HepG2 (cell line): ENCODE measurements around the gene ZNF800. TPM values are rescaled to one million over a fixed set of nuclear protein-coding genes. Genes with fewer than 3 reads are reported as not detected.

Source experiments
- CCDC6 ChIP-seq: sonication (generic); formaldehyde crosslinking; IDR thresholded peaks from 2 replicates; pipeline ENCODE4 v1.8.1; 2022; ENCODE audit warnings: mild to moderate bottlenecking, missing genetic modification reagents, moderate library complexity
- FOXJ3 ChIP-seq: sonication (generic); formaldehyde crosslinking; IDR thresholded peaks from 2 replicates; pipeline ENCODE4 v1.4.0; 2020; ENCODE audit warnings: missing genetic modification reagents, mild to moderate bottlenecking, borderline replicate concordance
- GATAD2A ChIP-seq: IDR thresholded peaks from 2 replicates; pipeline ENCODE4 v1.6.1; 2016
- HMGXB4 ChIP-seq, 2 experiments: sonication (generic) in 1 of 2; formaldehyde crosslinking in 1 of 2; IDR thresholded peaks; 2 replicates each; pipeline versions ENCODE4 v1.4.0 to v1.6.1; 2018 to 2020; ENCODE audit warnings: missing genetic modification reagents in 2 of 2, borderline replicate concordance in 1 of 2, low read depth in 1 of 2, mild to moderate bottlenecking in 1 of 2, missing biosample characterization in 1 of 2
- ISL2 ChIP-seq: sonication (generic); formaldehyde crosslinking; IDR thresholded peaks from 2 replicates; pipeline ENCODE4 v1.5.0; 2020; ENCODE audit warnings: missing genetic modification reagents
- NBN ChIP-seq: fragments of 450-650 bp; conservative IDR thresholded peaks from 2 replicates; pipeline ENCODE4 v1.6.1; 2017
- NPAS2 ChIP-seq: sonication (generic); formaldehyde crosslinking; IDR thresholded peaks from 2 replicates; pipeline ENCODE4 v1.8.0; 2022; ENCODE audit warnings: mild to moderate bottlenecking, missing genetic modification reagents, borderline replicate concordance
- PATZ1 ChIP-seq: sonication (generic); formaldehyde crosslinking; IDR thresholded peaks from 2 replicates; pipeline ENCODE4 v1.4.0; 2020; ENCODE audit warnings: missing genetic modification reagents
- PAWR ChIP-seq: sonication (generic); formaldehyde crosslinking; IDR thresholded peaks from 2 replicates; pipeline ENCODE4 v1.4.0; 2020; ENCODE audit warnings: missing genetic modification reagents, mild to moderate bottlenecking, borderline replicate concordance
- PCBP2 ChIP-seq: fragments of 200-400 bp; formaldehyde crosslinking; optimal IDR thresholded peaks from 2 replicates; pipeline ENCODE3; 2018; ENCODE audit warnings: low read length, low read depth; ENCODE audit not compliant: poor library complexity, severe bottlenecking
- PTBP1 ChIP-seq: fragments of 200-400 bp; formaldehyde crosslinking; IDR thresholded peaks from 2 replicates; pipeline ENCODE4 v1.6.1; 2018; ENCODE audit warnings: low read length, low read depth; ENCODE audit not compliant: poor library complexity, severe bottlenecking
- SP2 ChIP-seq: sonication (generic); formaldehyde crosslinking; IDR thresholded peaks from 2 replicates; pipeline ENCODE4 v1.5.1; 2020; ENCODE audit warnings: mild to moderate bottlenecking, missing genetic modification reagents
- SP5 ChIP-seq: IDR thresholded peaks from 2 replicates; pipeline ENCODE4 v1.6.1; 2016; ENCODE audit warnings: low read depth, borderline replicate concordance
- YEATS4 ChIP-seq: sonication (generic); formaldehyde crosslinking; IDR thresholded peaks from 2 replicates; pipeline ENCODE4 v1.4.0; 2020; ENCODE audit warnings: missing genetic modification reagents, borderline replicate concordance
- YY1 ChIP-seq: IDR thresholded peaks from 2 replicates; pipeline ENCODE4 v1.6.1; 2011; ENCODE audit warnings: low read length, low read depth, moderate library complexity, mild to moderate bottlenecking; ENCODE audit not compliant: insufficient read depth, insufficient replicate concordance
- ZFP36L1 ChIP-seq: sonication (generic); formaldehyde crosslinking; IDR thresholded peaks from 2 replicates; pipeline ENCODE4 v1.8.0; 2022; ENCODE audit warnings: mild to moderate bottlenecking, missing genetic modification reagents, moderate library complexity
- ZNF30 ChIP-seq: sonication (generic); formaldehyde crosslinking; IDR thresholded peaks from 2 replicates; pipeline ENCODE4 v1.5.0; 2020; ENCODE audit warnings: mild to moderate bottlenecking, missing genetic modification reagents
- ZNF652 ChIP-seq: IDR thresholded peaks from 2 replicates; pipeline ENCODE4 v1.6.1; 2016; ENCODE audit warnings: low read depth, borderline replicate concordance
- ZNF781 ChIP-seq: sonication (generic); formaldehyde crosslinking; IDR thresholded peaks from 2 replicates; pipeline ENCODE4 v1.5.1; 2020; ENCODE audit warnings: borderline replicate concordance, mild to moderate bottlenecking, missing genetic modification reagents; ENCODE audit errors: not compliant biosample characterization
- ZNF850 ChIP-seq: sonication (generic); formaldehyde crosslinking; conservative IDR thresholded peaks from 2 replicates; pipeline ENCODE4 v1.9.0; 2021; ENCODE audit warnings: mild to moderate bottlenecking, missing genetic modification reagents
- polyA plus RNA-seq, 8 experiments: library from polyadenylated mRNA; depleted of rRNA in 3 of 8; stranded (reverse) in 7 of 8; unstranded in 1 of 8; fragments of >200 nt; fragmentation: Illumina TruSeq in 4 of 8; extraction: Trizol in 4 of 8; gene quantifications; 2 replicates each; pipeline versions ENCODE4 v1.2.1 to v1.2.3, GENCODE V29; 2011 to 2016; ENCODE audit warnings: low read depth in 4 of 8, missing spikeins in 1 of 8, mixed read lengths in 1 of 8; ENCODE audit not compliant: insufficient read depth in 1 of 8
- total RNA-seq, 5 experiments: library from RNA; depleted of rRNA; stranded (reverse); fragments of >200 nt; fragmentation: Illumina TruSeq; extraction: Trizol; gene quantifications; 2 replicates each; pipeline ENCODE4 v1.2.3, GENCODE V29; 2016; ENCODE audit warnings: low read depth in 1 of 5
- TF ChIP-seq, protein P1 (sequence below): sonication (generic); formaldehyde crosslinking; IDR thresholded peaks from 2 replicates; pipeline ENCODE4 v1.9.0; 2021; ENCODE audit warnings: missing genetic modification reagents, borderline replicate concordance
- TF ChIP-seq, protein P2 (sequence below): sonication (generic); formaldehyde crosslinking; IDR thresholded peaks from 2 replicates; pipeline ENCODE4 v1.5.0; 2020; ENCODE audit warnings: missing genetic modification reagents

ZNF800 gene
- total and polyA plus RNA-seq, 2 of the 13 experiments (the other 11 are each of a cell fraction or from before 2014, with no cell fraction given), result 7.1 to 12.7 TPM

GRCh38 chr7:127347567-127348246, 44.8 kb downstream of the ZNF800 start (continued):
- TF ChIP-seq NPAS2 (CRISPR knock-in tag) (no peak), SP5 (CRISPR knock-in tag) (no peak), ZNF781 (no peak), ISL2 (no peak), PCBP2 (no peak), NBN (no peak), GATAD2A (CRISPR knock-in tag) (no peak), ZNF850 (CRISPR knock-in tag) (no peak), YY1 (no peak), PAWR (CRISPR knock-in tag) (no peak), YEATS4 (0 out of 2 replicates have a peak, but pooled peaks have one; percentile 42), PTBP1 (no peak), ZNF30 (CRISPR knock-in tag) (no peak), PATZ1 (CRISPR knock-in tag) (no peak), SP2 (CRISPR knock-in tag) (no peak), HMGXB4 (CRISPR knock-in tag; IDR thresholded peaks at IDR 0.05; ENCODE audit: borderline replicate concordance in 1 of 2, low read depth in 1 of 2) (peak in 1 of 2 experiments; percentile 40; a peak in 1 of 4 replicates), FOXJ3 (no peak), CCDC6 (0 out of 2 replicates have a peak, but pooled peaks have one; percentile 76), ZFP36L1 (CRISPR knock-in tag) (no peak), ZNF652 (CRISPR knock-in tag) (no peak)
- TF ChIP-seq, protein P1, sequence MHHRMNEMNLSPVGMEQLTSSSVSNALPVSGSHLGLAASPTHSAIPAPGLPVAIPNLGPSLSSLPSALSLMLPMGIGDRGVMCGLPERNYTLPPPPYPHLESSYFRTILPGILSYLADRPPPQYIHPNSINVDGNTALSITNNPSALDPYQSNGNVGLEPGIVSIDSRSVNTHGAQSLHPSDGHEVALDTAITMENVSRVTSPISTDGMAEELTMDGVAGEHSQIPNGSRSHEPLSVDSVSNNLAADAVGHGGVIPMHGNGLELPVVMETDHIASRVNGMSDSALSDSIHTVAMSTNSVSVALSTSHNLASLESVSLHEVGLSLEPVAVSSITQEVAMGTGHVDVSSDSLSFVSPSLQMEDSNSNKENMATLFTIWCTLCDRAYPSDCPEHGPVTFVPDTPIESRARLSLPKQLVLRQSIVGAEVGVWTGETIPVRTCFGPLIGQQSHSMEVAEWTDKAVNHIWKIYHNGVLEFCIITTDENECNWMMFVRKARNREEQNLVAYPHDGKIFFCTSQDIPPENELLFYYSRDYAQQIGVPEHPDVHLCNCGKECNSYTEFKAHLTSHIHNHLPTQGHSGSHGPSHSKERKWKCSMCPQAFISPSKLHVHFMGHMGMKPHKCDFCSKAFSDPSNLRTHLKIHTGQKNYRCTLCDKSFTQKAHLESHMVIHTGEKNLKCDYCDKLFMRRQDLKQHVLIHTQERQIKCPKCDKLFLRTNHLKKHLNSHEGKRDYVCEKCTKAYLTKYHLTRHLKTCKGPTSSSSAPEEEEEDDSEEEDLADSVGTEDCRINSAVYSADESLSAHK (CRISPR knock-in tag), result no peak
- TF ChIP-seq, protein P2, sequence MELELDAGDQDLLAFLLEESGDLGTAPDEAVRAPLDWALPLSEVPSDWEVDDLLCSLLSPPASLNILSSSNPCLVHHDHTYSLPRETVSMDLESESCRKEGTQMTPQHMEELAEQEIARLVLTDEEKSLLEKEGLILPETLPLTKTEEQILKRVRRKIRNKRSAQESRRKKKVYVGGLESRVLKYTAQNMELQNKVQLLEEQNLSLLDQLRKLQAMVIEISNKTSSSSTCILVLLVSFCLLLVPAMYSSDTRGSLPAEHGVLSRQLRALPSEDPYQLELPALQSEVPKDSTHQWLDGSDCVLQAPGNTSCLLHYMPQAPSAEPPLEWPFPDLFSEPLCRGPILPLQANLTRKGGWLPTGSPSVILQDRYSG (CRISPR knock-in tag), result no peak
